ENCODE measurements around the gene SORCS2.

SORCS2 gene

DNA sequence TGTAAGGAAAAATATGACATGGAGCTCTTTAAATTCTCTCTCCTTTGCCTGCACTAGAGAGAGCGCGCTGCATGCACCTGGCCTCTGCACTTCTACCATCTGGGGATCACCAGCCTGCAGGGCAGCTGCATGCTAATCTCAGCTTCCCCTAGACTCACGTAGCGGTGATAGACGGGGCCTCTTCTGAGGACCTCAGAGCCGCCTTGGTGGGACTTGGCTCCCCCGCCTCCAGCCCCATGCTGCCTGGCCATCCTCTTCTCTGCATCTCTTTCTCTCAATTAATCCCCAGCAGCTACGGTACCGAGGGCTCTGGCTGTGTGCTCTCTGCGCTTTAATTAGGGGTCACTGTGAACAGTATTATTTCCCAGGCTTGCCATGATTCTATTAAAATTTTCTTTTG lies 295.2 kb downstream of the SORCS2 start:
- in situ Hi-C loops (cut with HindIII; ENCODE audit: low sequenced_read_pairs): no loop called here

DNA sequence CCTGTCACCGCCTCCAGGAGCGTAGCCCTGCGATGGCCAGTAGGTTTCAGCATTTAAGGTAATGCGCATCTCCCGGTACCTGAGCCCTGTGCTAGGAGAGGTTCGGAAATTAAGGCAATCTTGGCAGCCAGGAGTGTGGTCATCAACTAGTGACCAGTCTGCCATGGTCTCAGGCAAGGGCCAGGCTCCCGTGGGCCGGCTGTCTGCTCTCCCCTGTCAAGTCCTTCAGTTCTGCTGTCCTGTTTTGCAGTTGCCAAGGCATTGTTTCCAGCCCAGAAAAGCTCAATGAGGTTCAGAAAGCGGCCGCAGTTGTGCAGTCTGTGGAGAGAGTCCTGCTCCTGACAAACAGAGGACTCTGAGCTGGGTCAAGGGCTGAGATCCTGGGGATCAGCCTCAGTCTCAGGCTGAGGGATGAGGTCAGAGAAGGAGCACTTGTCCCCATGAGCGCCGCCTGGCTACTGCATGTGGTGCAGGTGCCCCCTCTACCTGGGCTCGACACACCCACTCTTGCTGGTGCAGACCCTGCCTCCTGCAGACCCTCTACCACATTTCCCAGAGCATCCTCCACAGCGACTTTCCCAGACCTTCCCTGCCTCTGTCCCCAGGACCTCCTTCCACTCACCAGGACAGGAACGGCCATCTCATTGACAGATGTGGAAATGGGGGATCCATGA lies 295.8 kb downstream of the SORCS2 start:
- in situ Hi-C loops (cut with HindIII; ENCODE audit: low sequenced_read_pairs): no loop called here

GRCh38 chr4:7491915-7492314 lies 299.6 kb downstream of the SORCS2 start:
- in situ Hi-C loops (cut with HindIII; ENCODE audit: low sequenced_read_pairs): no loop called here

- in situ Hi-C loops (cut with HindIII; ENCODE audit: low sequenced_read_pairs): no loop called here
Observed at GRCh38 chr4:7498446-7499200, 306.3 kb downstream of the SORCS2 start.

- in situ Hi-C loops (cut with HindIII; ENCODE audit: low sequenced_read_pairs): loop anchor here (25.0 kb wide), 1 partner anchor 188 kb away; no protein-coding TSS in a partner anchor
Observed at GRCh38 chr4:7499661-7500060, 307.3 kb downstream of the SORCS2 start.

DNA sequence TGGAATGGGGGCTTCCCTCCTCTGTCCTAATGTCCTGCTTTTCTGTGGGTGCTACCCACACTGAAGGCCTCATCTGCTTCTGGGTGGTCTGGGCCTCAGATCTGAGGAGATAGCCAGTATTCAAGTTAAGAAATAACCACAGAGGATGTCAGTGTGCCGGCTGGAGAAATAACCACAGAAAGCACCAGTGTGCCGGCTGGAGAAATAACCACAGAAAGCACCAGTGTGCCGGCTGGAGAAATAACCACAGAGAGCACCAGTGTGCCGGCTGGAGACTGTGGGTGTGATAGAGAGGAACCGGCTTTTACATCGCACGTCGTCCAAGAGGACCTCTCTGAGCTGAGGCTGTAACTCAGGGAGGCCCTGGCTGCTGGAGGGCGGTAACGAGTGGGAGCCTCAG lies 308.1 kb downstream of the SORCS2 start:
- in situ Hi-C loops (cut with HindIII; ENCODE audit: low sequenced_read_pairs): loop anchor here (25.0 kb wide), 1 partner anchor 187 kb away; no protein-coding TSS in a partner anchor

- in situ Hi-C loops (cut with HindIII; ENCODE audit: low sequenced_read_pairs): loop anchor here (25.0 kb wide), 1 partner anchor 186 kb away; no protein-coding TSS in a partner anchor
Observed at GRCh38 chr4:7501314-7501713, 309.0 kb downstream of the SORCS2 start.

GRCh38 chr4:7501873-7502272 lies 309.5 kb downstream of the SORCS2 start:
- in situ Hi-C loops (cut with HindIII; ENCODE audit: low sequenced_read_pairs): loop anchor here (25.0 kb wide), 1 partner anchor 185 kb away; no protein-coding TSS in a partner anchor

GRCh38 chr4:7503559-7504249 lies 311.4 kb downstream of the SORCS2 start:
- in situ Hi-C loops (cut with HindIII; ENCODE audit: low sequenced_read_pairs): loop anchor here (25.0 kb wide), 1 partner anchor 184 kb away; no protein-coding TSS in a partner anchor

- in situ Hi-C loops (cut with HindIII; ENCODE audit: low sequenced_read_pairs): loop anchor here (25.0 kb wide), 1 partner anchor 182 kb away; no protein-coding TSS in a partner anchor
Observed at GRCh38 chr4:7505116-7505900, 313.0 kb downstream of the SORCS2 start.

GRCh38 chr4:7506119-7506518 lies 313.8 kb downstream of the SORCS2 start:
- in situ Hi-C loops (cut with HindIII; ENCODE audit: low sequenced_read_pairs): loop anchor here (25.0 kb wide), 1 partner anchor 181 kb away; no protein-coding TSS in a partner anchor

DNA sequence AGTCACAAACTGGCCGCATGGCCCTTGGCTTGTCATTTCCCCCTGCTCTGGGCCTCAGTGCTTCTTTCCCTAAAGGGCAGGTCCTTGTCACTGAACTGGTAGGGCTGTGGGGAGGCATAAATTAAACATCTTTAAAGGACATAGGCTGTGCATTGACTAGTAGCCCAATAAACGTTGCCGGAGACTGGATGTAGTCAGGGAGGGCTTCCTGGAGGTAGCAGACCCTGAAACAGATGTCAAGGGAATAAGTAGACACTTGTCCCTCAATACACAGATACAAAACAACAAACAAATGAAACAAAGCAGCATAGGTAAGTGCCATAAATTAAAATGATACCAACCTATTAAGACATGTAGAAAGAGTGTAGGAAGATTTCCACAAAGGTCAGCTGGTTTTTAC lies 314.2 kb downstream of the SORCS2 start:
- in situ Hi-C loops (cut with HindIII; ENCODE audit: low sequenced_read_pairs): loop anchor here (25.0 kb wide), 1 partner anchor 181 kb away; no protein-coding TSS in a partner anchor

DNA sequence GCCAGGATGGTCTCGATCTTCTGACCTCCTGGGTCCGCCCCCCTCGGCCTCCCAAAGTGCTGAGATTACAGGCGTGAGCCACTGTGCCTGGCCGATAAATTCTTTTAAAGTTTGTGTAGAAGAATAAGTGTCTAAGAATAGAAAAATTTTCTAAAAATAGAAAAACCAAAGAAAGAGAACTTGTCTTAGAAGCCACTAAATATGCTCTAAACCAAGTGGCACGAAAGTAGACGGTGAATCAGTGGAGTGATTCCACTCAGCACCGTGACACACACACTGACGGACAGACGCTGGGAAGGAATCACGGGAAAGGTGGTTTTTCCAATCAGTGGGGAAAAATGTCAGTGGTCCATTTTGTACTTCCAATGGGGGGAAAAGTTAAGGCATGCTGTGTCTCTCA lies 315.0 kb downstream of the SORCS2 start:
- in situ Hi-C loops (cut with HindIII; ENCODE audit: low sequenced_read_pairs): loop anchor here (25.0 kb wide), 1 partner anchor 180 kb away; no protein-coding TSS in a partner anchor

DNA sequence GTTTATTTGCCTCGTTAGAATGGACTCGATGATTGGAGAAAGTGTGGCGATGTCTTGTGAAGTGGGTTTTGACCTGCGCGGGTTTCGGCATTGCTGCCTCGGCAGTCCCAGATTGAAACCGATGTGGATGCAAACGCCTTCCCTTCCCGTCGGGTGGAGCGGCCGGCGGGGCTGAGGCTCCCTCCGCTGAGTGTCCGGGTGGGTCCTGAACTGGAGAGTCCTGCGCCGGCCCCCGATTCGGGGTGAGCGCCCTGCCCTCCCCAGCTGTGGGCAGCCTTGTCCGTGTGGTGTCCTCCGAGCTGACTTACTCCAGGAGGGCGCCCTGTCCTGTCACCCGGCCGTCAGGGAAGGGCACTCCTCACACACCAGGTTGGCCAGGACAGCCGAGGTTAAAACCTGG lies 317.7 kb downstream of the SORCS2 start:
- in situ Hi-C loops (cut with HindIII; ENCODE audit: low sequenced_read_pairs): loop anchor here (25.0 kb wide), 1 partner anchor 177 kb away; no protein-coding TSS in a partner anchor

GRCh38 chr4:7510538-7510937 lies 318.2 kb downstream of the SORCS2 start:
- in situ Hi-C loops (cut with HindIII; ENCODE audit: low sequenced_read_pairs): loop anchor here (25.0 kb wide), 1 partner anchor 177 kb away; no protein-coding TSS in a partner anchor

- in situ Hi-C loops (cut with HindIII; ENCODE audit: low sequenced_read_pairs): loop anchor here (25.0 kb wide), 1 partner anchor 176 kb away; no protein-coding TSS in a partner anchor
Observed at GRCh38 chr4:7511525-7511924, 319.2 kb downstream of the SORCS2 start.

GRCh38 chr4:7512428-7512827 lies 320.1 kb downstream of the SORCS2 start:
- in situ Hi-C loops (cut with HindIII; ENCODE audit: low sequenced_read_pairs): loop anchor here (25.0 kb wide), 1 partner anchor 175 kb away; no protein-coding TSS in a partner anchor

DNA sequence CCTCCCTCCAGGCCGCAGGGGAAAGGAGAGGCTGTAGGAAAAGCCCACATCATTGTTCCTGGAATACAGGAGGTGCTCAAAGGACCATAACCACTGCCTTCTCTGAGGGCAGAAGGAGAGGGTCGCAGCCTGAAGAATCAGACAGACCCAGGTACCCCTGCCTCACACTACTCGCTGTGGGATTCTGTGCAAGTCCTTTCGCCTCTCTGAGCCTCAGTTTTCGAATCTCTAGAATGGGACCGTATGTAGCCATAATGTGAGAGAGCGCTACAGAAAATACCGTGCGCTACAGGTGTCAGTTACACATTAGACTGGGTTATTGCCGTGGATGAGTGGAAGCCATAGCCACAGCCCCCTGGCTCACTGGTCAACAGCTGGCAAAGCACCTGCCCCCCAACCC lies 320.6 kb downstream of the SORCS2 start:
- in situ Hi-C loops (cut with HindIII; ENCODE audit: low sequenced_read_pairs): loop anchor here (25.0 kb wide), 1 partner anchor 174 kb away; no protein-coding TSS in a partner anchor

GRCh38 chr4:7513671-7514070 lies 321.3 kb downstream of the SORCS2 start:
- in situ Hi-C loops (cut with HindIII; ENCODE audit: low sequenced_read_pairs): loop anchor here (25.0 kb wide), 1 partner anchor 174 kb away; no protein-coding TSS in a partner anchor

GRCh38 chr4:7514281-7514680 lies 321.9 kb downstream of the SORCS2 start:
- in situ Hi-C loops (cut with HindIII; ENCODE audit: low sequenced_read_pairs): loop anchor here (25.0 kb wide), 1 partner anchor 173 kb away; no protein-coding TSS in a partner anchor

All from DLD1 (cell line).